ENCODE measurements around the gene TMEM131L.
"Not testable (repeated sequence)": the region's sequence is repeated elsewhere in the genome, so short reads cannot be mapped to it uniquely, and the experiment has no call there.

TMEM131L gene

DNA sequence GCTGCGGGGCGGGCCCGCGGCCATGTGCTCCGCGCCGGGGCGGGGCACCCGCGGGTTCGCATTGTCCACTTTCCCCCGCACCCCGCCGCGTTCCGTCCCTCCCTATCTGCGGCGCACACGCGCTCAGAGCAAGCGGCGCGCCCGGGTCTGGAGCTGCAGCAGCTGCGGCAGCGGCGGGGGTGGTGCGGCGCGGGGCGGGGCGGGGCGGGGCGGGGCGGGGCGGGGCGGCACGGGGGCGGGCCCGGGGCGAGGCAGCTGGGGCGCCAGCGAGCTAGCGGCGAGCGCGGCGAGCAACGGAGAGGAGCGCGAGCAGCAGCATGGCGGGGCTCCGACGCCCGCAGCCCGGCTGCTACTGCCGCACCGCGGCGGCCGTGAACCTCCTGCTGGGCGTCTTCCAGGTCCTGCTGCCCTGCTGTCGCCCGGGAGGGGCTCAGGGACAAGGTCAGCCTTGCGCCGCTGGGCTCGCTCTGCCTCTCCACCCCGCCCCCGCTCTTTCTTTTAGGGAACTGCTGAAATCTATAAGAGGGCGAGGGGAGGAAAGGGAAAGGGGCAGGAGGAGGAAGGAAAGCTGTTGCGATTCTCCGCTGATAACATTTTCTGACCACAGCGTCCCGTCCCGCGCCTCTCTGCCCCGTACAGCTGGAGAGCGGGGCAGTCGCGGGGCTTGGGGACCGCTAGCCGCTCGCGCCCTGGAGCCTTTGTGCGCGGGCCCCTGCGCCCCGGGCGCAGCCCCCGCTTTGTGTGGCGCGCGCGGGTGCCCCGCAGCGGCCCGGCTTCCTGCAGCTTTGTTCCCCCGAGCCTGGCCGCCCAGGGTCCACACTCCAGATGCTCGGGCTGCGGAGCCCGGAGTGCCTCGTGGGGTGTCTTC, at the start of gene TMEM131L:
Gene TMEM131L (plus strand): TSS at position 280 of the 868 bp plus-strand sequence. CDS start 38 bp downstream, at position 318.
- peak; percentile 83 for DNase-seq

GRCh38 chr4:153416456-153416855, 49.7 kb upstream of the TMEM131L start:
- DNase-seq = not testable (repeated sequence)

- DNase-seq = no peak
These were observed 48.0 kb upstream of the TMEM131L start for GRCh38 chr4:153418121-153418520.

DNA sequence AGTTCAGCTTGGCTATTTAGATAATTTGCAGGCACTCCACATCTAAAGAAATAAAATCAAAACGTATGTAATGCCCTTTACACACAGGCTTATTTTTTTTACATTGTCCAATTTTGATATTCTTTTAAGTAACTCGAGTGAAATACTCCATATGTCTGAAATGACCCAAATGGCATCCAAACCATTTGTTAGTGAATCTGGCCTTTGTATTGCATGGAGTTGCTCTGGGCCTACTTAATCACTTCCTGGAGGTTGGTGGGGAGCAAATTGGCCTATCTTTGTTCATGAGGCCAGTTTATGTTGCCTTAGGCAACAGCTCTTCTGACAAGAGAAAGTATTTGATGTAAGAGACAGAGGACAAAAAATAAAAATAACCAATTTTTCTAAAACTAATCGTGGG, 47.6 kb upstream of the TMEM131L start:
- no peak for DNase-seq

GRCh38 chr4:153419029-153419428, 47.1 kb upstream of the TMEM131L start:
- DNase-seq = no peak

DNA sequence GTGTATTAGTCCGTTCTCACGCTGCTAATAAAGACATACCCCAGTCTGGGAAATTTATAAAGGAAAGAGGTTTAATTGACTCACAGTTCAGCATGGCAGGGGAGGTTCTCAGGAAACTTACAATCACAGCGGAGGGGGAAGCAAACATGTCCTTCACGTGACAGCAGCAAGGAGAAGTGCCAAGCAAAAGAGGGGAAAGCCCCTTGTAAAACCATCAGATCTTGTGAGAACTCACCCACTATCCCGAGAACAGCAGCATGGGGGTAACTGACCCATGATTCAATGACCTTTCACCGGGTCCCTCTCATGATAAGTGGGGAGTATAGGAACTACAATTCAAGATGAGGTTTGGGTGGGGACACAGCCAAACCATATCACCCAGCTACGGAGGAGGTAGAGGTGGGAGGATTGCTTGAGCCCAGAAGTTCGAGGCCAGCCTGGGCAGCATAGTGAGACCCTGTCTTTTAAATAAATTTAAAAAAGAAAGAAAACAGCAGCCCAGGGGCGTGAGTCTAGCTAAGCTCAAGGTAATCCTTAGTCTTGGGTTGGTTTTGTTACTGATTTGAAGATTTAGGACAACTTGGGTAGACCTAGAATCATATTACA, 46.4 kb upstream of the TMEM131L start:
- DNase-seq = no peak

DNA sequence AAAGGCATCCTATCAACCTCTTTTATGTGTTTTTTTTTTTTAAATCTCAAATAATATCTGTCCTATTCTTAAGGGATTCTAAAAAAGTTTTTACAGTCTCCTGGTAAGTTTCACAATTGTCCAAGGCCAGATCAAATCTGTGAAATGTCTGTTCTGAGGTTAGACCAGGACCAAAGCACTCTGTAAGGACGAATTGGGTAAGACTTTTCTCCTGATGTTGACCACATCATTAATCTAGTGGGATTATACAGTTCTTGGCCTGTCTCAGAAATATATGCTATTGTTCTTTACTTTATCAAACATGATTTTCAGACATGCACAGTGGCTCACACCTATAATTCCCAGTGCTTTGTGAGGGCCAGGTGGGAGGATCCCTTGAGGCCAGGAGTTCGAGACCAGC, 45.8 kb upstream of the TMEM131L start:
- no peak for DNase-seq

DNA sequence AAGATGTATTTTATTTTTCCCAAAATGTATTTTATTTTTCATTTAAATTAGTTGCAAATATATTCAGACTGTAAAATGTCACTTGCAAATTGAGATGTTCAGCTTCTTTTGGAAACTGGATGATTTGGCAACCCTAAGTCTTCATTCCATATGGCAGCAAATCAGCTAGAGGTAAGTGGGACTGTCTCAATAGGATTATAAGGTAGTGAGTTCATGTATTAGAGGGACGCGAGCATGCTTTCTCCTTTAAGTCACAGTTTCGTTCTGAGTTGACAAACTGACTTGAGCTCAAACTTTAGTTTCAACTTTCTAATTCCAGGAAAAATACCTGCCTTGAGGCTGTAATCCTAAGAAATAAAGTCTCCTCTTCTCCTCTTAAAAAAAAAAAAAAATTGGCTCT, 44.2 kb upstream of the TMEM131L start:
- no peak for DNase-seq

DNA sequence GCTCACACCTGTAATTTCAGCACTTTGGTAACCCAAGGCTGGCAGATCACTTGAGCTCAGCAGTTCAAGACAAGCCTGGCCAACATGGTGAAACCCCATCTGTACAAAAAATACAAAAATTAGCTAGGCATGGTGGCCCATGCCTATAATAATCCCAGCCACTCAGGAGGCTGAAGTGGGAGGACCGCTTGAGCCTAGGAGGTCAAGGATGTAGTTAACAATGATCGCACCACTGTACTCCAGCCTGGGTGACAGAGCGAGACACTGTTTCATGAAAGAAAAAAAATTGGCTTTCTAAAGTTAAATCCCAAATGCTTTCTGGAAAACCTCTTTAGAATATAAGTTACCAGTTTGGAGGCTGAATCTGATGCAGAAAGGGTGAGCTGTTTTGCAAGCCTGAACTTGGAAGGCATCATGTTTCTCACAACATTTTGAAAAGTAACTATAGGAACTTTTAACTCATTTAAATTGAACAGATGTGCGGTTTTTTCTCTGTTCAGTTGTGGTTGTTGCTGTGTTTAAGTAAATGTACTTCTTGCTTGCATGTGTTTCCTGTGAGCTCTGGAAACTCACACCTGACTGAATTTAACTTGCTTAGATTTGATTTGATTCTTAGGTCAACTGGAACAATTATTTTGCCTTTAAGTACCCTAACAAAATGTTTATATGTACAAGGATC, 39.8 kb upstream of the TMEM131L start:
- peak; percentile 50 for DNase-seq

DNA sequence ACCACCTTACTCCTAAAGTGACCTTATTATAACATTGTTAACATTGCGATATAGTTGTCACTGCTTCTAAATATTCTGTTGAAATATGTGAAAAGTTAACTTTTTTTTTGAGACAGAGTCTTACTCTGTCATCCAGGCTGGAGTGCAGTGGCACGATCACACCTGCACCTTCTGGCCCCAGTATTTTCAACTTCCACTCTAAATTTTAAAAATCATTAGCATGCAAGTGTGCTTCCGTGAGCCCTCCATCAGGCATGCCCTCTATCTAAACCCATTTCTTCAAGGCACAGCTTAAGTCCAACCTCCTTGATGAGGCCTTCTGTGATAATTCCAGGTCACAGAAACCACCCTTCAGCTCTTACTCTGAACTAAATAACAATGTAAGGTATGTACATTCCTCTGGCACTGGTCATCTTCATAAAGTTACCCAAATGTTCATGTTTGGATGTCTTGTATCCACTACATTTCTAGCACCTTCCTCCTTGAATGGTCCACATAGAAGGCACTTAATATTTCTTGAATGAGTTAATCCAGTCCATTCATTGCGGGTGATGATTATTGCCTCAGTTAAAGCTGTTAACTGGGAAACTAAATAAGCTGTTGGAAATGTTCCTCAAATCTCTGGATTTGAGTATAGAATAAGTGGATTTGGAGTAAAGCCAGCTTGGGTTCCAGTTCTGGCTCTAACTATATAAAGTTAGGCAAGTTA, 38.6 kb upstream of the TMEM131L start:
- DNase-seq = no peak

DNA sequence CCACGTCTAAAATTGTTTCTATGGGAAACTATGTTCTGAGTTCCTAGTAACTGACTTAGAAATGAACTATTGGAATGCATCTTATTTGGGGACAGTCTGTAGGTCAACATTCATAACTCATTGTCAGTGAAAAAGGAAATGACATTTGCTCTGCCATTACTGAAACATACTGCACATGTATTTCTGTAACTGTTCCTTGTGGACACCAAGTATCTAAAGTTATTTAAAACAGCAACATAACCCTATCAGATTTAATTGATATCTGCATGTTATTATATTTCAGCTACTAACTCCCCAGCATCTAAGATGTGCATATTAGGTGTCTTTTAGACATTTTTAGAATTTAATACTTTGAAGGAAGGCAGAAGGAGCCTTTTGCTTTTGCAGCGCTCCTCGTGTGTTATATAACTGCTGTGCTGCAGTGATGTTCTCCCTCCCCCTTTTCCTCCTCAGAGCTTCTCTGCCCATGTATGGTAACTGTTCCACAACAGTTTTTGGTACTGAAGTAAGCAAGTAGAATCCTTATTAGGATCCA, 37.2 kb upstream of the TMEM131L start:
- DNase-seq = no peak

GRCh38 chr4:153432965-153433753, 33.0 kb upstream of the TMEM131L start:
- DNase-seq = peak; percentile 84

DNA sequence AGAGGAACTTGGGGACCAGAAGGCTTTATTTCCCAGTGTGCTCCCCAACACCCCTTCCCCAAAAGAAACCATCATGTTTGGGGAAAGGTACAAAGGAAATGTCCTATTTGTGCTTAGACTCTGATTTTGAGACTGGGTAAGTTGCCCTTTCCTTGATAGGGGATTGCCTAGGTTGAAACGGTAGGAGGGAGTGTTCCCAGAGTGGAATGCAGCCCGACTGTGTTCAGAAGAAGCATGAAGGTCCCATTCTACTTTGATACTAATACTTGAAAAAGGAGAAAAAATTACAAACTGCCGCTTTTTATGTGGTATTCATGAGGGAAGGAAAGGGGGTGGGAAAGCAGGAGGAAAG, 32.4 kb upstream of the TMEM131L start:
- DNase-seq = no peak

DNA sequence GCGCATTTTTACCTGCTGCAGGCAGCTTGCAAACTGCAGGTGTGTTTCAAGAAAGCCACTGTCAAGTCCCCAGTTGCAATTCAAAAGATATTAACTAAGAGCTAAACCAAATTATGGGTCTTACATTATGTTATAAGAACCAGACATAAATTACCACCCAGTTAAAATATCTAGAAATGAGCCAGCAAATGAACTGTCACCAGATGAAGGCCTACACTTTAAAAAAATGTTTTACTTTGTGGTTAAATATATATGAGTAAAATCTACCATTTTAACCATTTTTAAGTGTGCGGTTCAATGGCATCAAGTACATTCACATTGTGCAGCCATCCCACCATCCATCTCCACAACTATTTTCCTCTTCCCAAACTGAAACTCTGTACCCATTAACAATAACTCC, 32.0 kb upstream of the TMEM131L start:
- DNase-seq = no peak

- peak; percentile 57 for DNase-seq
These were observed 27.0 kb upstream of the TMEM131L start for GRCh38 chr4:153438916-153439756.

- no peak for DNase-seq
These were observed 26.3 kb upstream of the TMEM131L start for GRCh38 chr4:153439831-153440230.

GRCh38 chr4:153440475-153440874, 25.7 kb upstream of the TMEM131L start:
- no peak for DNase-seq

DNA sequence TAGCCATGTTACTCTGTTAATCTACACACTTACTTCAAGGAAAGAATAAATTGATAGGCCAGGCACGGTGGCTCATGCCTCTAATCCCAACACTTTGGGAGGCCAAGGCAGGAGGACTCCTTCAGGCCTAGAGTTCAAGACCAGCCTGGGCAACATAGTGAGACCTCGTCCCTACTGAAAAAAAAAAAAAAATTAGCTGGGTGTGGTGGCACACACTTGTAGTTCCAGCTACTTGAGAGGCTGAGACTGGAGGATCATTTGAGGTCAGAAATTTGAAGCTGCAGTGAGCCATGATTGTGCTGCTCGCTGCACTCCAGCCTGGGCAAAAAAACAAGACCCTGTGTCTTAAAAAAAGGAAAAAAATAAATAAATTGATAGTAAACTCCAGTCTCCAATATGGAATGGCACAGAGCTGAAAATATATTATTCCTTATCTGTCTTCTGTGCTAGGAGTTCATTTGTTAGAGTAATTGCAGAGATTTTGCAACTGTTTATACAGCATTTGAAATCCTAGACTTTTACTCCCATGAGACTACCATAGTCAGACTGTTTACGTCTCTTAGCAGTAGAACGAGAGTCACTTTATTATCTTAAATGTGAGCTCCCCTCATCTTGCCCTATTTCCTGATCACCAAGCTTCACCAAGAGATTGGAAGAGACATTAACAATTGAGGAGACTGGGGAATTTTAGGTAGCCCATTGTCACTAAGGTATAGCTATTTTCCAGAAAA, 18.8 kb upstream of the TMEM131L start:
- DNase-seq = no peak

- DNase-seq = no peak
These were observed 18.0 kb upstream of the TMEM131L start for GRCh38 chr4:153448003-153448731.

GRCh38 chr4:153449338-153449737, 16.8 kb upstream of the TMEM131L start:
- no peak for DNase-seq
